K562 (cell line): ENCODE measurements around the gene NAT14. TPM values are rescaled to one million over a fixed set of nuclear protein-coding genes. Genes with fewer than 3 reads are reported as not detected.

Experiments used
- ATAC-seq: fragments of 200-7000 bp; cut with Tn5 transposase; 3 replicates; pipeline ENCODE4 v1.9.1; 2020; ENCODE audit warnings: moderate library complexity
- BruUV-seq: library from RNA; stranded (reverse); fragments of 400-500 nt; replicated peaks from 2 replicates; lab custom pipeline; 2021; lab: Mats Ljungman, UMichigan
- CTCF ChIA-PET: fragments of 300-600 bp; formaldehyde crosslinking; extraction: SDS; loops from one replicate; lab custom pipeline; 2021; ENCODE audit warnings: low intra/inter-chr PET ratio; lab: Yijun Ruan, JAX
- POLR2A ChIA-PET: fragments of 300-600, 350-650 bp; sonication (Branson Sonifier 250); formaldehyde crosslinking; extraction: SDS; loops from one replicate; lab custom pipeline; 2021; ENCODE audit warnings: antibody characterized with exemption, inconsistent platforms; lab: Yijun Ruan, JAX
- DNase-seq, 4 experiments: peaks; one replicate each; pipeline versions ENCODE4 v3.0.0 to v3.0.0-alpha.2; 2011 to 2018; ENCODE audit warnings: low spot score in 3 of 4, mixed read lengths in 3 of 4; ENCODE audit errors: extremely low read depth in 1 of 4
- FAIRE-seq: peaks from 2 replicates; lab custom pipeline; 2011; peaks lifted over from hg19 to GRCh38; lab: Jason Lieb, UNC
- H2AFZ ChIP-seq: 2 replicates; pipeline ENCODE4 v1.6.0; 2011; ENCODE audit warnings: low read depth, low read length, control low read depth, inconsistent platforms
- H3K27ac ChIP-seq: fragments of 200-600 bp; 3 replicates; pipeline ENCODE4 v1.8.0; 2011; ENCODE audit warnings: low read depth, mild to moderate bottlenecking, control low read depth, inconsistent platforms, low read length, moderate library complexity, mixed read lengths; ENCODE audit errors: extremely low read depth
- H3K27me3 ChIP-seq, 2 experiments: fragments of 300-600 bp in 1 of 2; 2 replicates in 1 of 2; 3 replicates in 1 of 2; pipeline versions ENCODE4 v1.6.0 to v1.8.0; 2011; ENCODE audit warnings: inconsistent platforms in 2 of 2, low read length in 2 of 2, mild to moderate bottlenecking in 1 of 2, mixed read lengths in 1 of 2, moderate library complexity in 1 of 2; ENCODE audit not compliant: control insufficient read depth in 2 of 2, insufficient read depth in 2 of 2
- H3K36me3 ChIP-seq: fragments of 300-600 bp; 3 replicates; pipeline ENCODE4 v1.8.0; 2011; ENCODE audit warnings: mild to moderate bottlenecking, low read length, inconsistent platforms; ENCODE audit not compliant: control insufficient read depth, insufficient read depth
- H3K4me1 ChIP-seq, 2 experiments: fragments of 200-600 bp in 1 of 2; replicated peaks in 1 of 2; 2 replicates in 1 of 2; 3 replicates in 1 of 2; pipeline versions ENCODE4 v1.5.1 to v1.8.0; 2011; ENCODE audit warnings: inconsistent platforms in 2 of 2, low read length in 2 of 2, mild to moderate bottlenecking in 1 of 2, mixed read lengths in 1 of 2, moderate library complexity in 1 of 2; ENCODE audit not compliant: control insufficient read depth in 2 of 2, insufficient read depth in 2 of 2
- H3K4me2 ChIP-seq: 2 replicates; pipeline ENCODE4 v1.6.1; 2011; ENCODE audit warnings: low read length, control low read depth, inconsistent platforms, mixed read lengths; ENCODE audit not compliant: insufficient read depth
- H3K4me3 ChIP-seq: fragments of 200-600 bp; sonication (generic), shearing (Covaris generic); 2 replicates; pipeline ENCODE4 v1.5.1; 2016; ENCODE audit warnings: control low read depth, inconsistent platforms
- H3K79me2 ChIP-seq: fragments of 200-600 bp; 3 replicates; pipeline ENCODE4 v1.8.0; 2011; ENCODE audit warnings: low read length, inconsistent platforms; ENCODE audit not compliant: control insufficient read depth, insufficient read depth
- H3K9ac ChIP-seq, 2 experiments: 2 replicates each; pipeline versions ENCODE4 v1.6.0 to v1.6.1; 2011; ENCODE audit warnings: low read depth in 2 of 2, low read length in 2 of 2, control low read depth in 1 of 2, inconsistent platforms in 1 of 2, mild to moderate bottlenecking in 1 of 2, mixed read lengths in 1 of 2; ENCODE audit not compliant: insufficient read depth in 1 of 2
- H3K9me1 ChIP-seq: one replicate; pipeline ENCODE4 v1.6.0; 2011; ENCODE audit warnings: inconsistent platforms, mild to moderate bottlenecking, low read length, moderate library complexity; ENCODE audit not compliant: control insufficient read depth, insufficient read depth
- H3K9me3 ChIP-seq: replicated peaks from 2 replicates; pipeline ENCODE4 v1.5.1; 2011; ENCODE audit warnings: low read depth, low read length, inconsistent platforms; ENCODE audit not compliant: control insufficient read depth, insufficient read depth
- H4K20me1 ChIP-seq: replicated peaks from 2 replicates; pipeline ENCODE4 v1.6.1; 2011; ENCODE audit warnings: low read length, inconsistent platforms, mixed read lengths; ENCODE audit not compliant: control insufficient read depth, insufficient read depth
- SMAD1 ChIP-seq: fragments of 150-350 bp; IDR thresholded peaks from 2 replicates; pipeline ENCODE4 v1.6.1; 2014; ENCODE audit warnings: low read length, low read depth; ENCODE audit not compliant: partially characterized antibody
- WGBS: fragments of 100-300 bp; shearing (Covaris generic); methylation state at CpG from one replicate; pipeline ENCODE4 v1.1.6; 2016; ENCODE audit warnings: low coverage, mixed read lengths; ENCODE audit not compliant: insufficient coverage; ENCODE audit errors: missing lambda C conversion rate; 5-methylcytosine and 5-hydroxymethylcytosine counted together
- in situ Hi-C: fragments of 300-500 bp; cut with MboI; formaldehyde crosslinking; loops from 4 replicates; pipeline ENCODE4 v1.15.0; 2018; ENCODE audit warnings: inconsistent platforms, mixed read lengths
- intact Hi-C: fragments of 100-400 bp; cut with micrococcal nuclease; formaldehyde crosslinking; loops from 2 replicates; pipeline ENCODE4 v1.14.2; 2022
- polyA plus RNA-seq, 8 experiments: library from polyadenylated mRNA; depleted of rRNA in 4 of 8; stranded (reverse) in 5 of 8; unstranded in 3 of 8; fragments of >200 nt; fragmentation: Nextera tagmentation in 2 of 8; fragmentation: Illumina TruSeq in 1 of 8; extraction: Ambion mirVana in 2 of 8; extraction: Trizol in 1 of 8; gene quantifications; 2 replicates each; pipeline versions ENCODE4 v1.2.1 to v1.2.3, GENCODE V29; 2011 to 2014; ENCODE audit warnings: inconsistent platforms in 1 of 8, missing spikeins in 1 of 8
- total RNA-seq, 7 experiments: library from RNA; depleted of rRNA in 6 of 7; stranded (reverse); fragments of >200 nt in 6 of 7; fragmentation: Illumina TruSeq in 2 of 7; extraction: Trizol in 2 of 7; gene quantifications; 2 replicates each; pipeline versions ENCODE4 v1.2.1 to v1.2.3, GENCODE V29; 2011 to 2021; ENCODE audit warnings: low replicate concordance in 1 of 7
- TF ChIP-seq, protein P1 (sequence below): fragments of 250-450 bp; sonication (Bioruptor Pico); IDR thresholded peaks from 2 replicates; pipeline ENCODE4 v1.9.0; 2021; ENCODE audit warnings: mild to moderate bottlenecking
- TF ChIP-seq, protein P2 (sequence below): fragments of 450-650 bp; IDR thresholded peaks from 2 replicates; pipeline ENCODE4 v1.6.1; 2016; ENCODE audit warnings: antibody characterized with exemption
- TF ChIP-seq, protein P3 (sequence below): sonication (generic); formaldehyde crosslinking; IDR thresholded peaks from 2 replicates; pipeline ENCODE4 v1.5.0; 2020; ENCODE audit warnings: missing genetic modification reagents
- TF ChIP-seq, protein P4 (sequence below): sonication (generic); formaldehyde crosslinking; IDR thresholded peaks from 2 replicates; pipeline ENCODE4 v1.9.0; 2022; ENCODE audit warnings: mild to moderate bottlenecking, missing genetic modification reagents

The NAT14 gene
- total and polyA plus RNA-seq, 9 of the 15 experiments (the other 6 are each of a cell fraction or from before 2014, with no cell fraction given) = 2.4 to 77.0 (median 26.7) TPM

DNA sequence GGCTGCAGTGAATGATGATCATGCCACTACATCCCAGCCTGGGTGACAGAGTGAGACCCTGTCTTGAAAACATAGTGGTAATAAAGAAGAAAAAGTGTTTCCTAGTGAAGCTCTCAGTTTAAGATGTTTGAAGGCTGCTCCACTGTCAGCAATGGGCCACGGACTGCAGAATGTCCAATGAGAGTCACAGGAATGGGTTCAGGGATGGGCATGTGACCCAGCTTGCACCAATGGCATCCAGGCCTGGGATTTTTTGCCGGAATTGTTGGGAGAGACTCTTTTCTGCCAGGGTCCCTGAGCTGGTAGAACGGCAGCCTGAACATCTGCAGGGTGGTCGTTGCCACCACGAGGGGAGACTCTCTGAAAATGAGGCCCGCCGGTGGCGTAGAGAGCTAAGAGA is 48.1 kb upstream of the NAT14 start:
- TF ChIP-seq, protein P1, sequence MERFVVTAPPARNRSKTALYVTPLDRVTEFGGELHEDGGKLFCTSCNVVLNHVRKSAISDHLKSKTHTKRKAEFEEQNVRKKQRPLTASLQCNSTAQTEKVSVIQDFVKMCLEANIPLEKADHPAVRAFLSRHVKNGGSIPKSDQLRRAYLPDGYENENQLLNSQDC (CRISPR knock-in tag) = no peak
- no peak for TF ChIP-seq SMAD1
- TF ChIP-seq, protein P2, sequence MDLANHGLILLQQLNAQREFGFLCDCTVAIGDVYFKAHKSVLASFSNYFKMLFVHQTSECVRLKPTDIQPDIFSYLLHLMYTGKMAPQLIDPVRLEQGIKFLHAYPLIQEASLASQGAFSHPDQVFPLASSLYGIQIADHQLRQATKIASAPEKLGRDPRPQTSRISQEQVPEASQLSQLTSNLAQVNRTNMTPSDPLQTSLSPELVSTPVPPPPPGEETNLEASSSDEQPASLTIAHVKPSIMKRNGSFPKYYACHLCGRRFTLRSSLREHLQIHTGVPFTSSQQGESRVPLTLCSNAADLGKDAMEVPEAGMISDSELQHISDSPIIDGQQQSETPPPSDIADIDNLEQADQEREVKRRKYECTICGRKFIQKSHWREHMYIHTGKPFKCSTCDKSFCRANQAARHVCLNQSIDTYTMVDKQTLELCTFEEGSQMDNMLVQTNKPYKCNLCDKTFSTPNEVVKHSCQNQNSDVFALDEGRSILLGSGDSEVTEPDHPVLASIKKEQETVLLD = no peak
- TF ChIP-seq, protein P3, sequence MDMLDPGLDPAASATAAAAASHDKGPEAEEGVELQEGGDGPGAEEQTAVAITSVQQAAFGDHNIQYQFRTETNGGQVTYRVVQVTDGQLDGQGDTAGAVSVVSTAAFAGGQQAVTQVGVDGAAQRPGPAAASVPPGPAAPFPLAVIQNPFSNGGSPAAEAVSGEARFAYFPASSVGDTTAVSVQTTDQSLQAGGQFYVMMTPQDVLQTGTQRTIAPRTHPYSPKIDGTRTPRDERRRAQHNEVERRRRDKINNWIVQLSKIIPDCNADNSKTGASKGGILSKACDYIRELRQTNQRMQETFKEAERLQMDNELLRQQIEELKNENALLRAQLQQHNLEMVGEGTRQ (CRISPR knock-in tag) = peak; percentile 48
- TF ChIP-seq, protein P4, sequence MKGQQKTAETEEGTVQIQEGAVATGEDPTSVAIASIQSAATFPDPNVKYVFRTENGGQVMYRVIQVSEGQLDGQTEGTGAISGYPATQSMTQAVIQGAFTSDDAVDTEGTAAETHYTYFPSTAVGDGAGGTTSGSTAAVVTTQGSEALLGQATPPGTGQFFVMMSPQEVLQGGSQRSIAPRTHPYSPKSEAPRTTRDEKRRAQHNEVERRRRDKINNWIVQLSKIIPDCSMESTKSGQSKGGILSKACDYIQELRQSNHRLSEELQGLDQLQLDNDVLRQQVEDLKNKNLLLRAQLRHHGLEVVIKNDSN = peak; percentile 71
- H2AFZ ChIP-seq = no peak overlapping the region
- BruUV-seq = no TSS peak
- no peaks in the 10 kb centered on the region for H3K9me1 ChIP-seq
- H3K4me3 ChIP-seq = no peak overlapping the region
- WGBS = 21% methylated on average over 8 of the region's 8 CpGs
- ATAC-seq (no peak), FAIRE-seq (no peak), DNase-seq (no peak)
- no peaks in the 10 kb centered on the region for H3K36me3 ChIP-seq
- ChIA-PET POLR2A (interaction anchor here (0.6 to 1.7 kb wide), 11 partner anchors 10 to 84 kb away, joined by 3 to 9 read pairs (median 4); partner anchors contain the start of gene UBE2S), CTCF (no interaction called here)
- intact Hi-C loops = no loop called here
- no peaks in the 10 kb centered on the region for H3K9me3 ChIP-seq
- peaks cover 10 to 36% of the 10 kb centered on the region in 2 experiments for H3K4me1 ChIP-seq
- H3K4me2 ChIP-seq = no peak overlapping the region
- H4K20me1 ChIP-seq = peaks cover 14% of the 10 kb centered on the region
- no peak overlapping the region for H3K9ac ChIP-seq
- no peak overlapping the region for H3K27ac ChIP-seq
- in situ Hi-C loops = loop anchor here (25.0 kb wide), 1 partner anchor 775 kb away; the partner anchor contains the start of gene LILRB4
- no peaks in the 10 kb centered on the region for H3K79me2 ChIP-seq
- H3K27me3 ChIP-seq = peaks cover 0 to 9% of the 10 kb centered on the region in 2 experiments; a peak in 2 of 5 replicates
